Measurements from ENCODE around the gene CADM1.

- TF ChIP-seq CTCF (IDR thresholded peaks at IDR 0.05) (no peak), POLR2A (IDR thresholded peaks at IDR 0.05) (no peak)
These were observed 331.1 kb downstream of the CADM1 start for GRCh38 chr11:115173136-115173535.
